Measurements from ENCODE around the gene HPSE2.

DNA sequence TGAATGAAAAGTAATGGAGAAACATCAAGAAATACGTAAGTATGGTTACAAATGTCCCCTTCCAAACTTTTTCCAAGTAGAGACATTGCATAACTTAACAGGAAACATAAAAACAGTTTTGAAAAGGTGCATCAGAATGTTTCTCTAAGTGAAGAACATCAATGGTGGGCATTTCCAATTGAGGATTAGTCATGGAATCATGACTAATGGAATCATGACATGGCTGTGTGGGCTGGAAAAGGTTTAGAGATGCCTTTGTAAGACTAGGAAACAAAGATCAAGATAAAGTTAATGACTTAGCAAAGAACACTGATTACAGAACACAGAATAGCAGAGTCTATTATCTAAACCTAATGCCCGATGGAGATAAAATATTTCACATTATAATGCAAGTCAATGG, 272.0 kb downstream of the HPSE2 start:
- no peak for TF ChIP-seq POLR2A (IDR thresholded peaks at IDR 0.05)
- TF ChIP-seq, protein P1, sequence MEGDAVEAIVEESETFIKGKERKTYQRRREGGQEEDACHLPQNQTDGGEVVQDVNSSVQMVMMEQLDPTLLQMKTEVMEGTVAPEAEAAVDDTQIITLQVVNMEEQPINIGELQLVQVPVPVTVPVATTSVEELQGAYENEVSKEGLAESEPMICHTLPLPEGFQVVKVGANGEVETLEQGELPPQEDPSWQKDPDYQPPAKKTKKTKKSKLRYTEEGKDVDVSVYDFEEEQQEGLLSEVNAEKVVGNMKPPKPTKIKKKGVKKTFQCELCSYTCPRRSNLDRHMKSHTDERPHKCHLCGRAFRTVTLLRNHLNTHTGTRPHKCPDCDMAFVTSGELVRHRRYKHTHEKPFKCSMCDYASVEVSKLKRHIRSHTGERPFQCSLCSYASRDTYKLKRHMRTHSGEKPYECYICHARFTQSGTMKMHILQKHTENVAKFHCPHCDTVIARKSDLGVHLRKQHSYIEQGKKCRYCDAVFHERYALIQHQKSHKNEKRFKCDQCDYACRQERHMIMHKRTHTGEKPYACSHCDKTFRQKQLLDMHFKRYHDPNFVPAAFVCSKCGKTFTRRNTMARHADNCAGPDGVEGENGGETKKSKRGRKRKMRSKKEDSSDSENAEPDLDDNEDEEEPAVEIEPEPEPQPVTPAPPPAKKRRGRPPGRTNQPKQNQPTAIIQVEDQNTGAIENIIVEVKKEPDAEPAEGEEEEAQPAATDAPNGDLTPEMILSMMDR (IDR thresholded peaks at IDR 0.05 in 4 of 5, conservative IDR thresholded peaks at IDR 0.05 in 1 of 5), result no peak

Measured in gastrocnemius medialis (tissue), 4 donors.